A549 (cell line): Measurements from ENCODE around the gene STT3B.

Experiments used
- EP300 ChIP-seq, 2 experiments: fragments of >200 bp; sonication (Bioruptor Twin); formaldehyde crosslinking; IDR thresholded peaks; 2 replicates in 1 of 2; 3 replicates in 1 of 2; pipeline ENCODE4 v1.6.1; 2016 to 2017
- RNF2 ChIP-seq: fragments of 200-600 bp; sonication (generic); IDR thresholded peaks from 2 replicates; pipeline ENCODE4 v1.6.1; 2016; ENCODE audit warnings: low read depth, mild to moderate bottlenecking, antibody characterized with exemption, moderate library complexity, borderline replicate concordance
- SREBF2 ChIP-seq: fragments of 450-650 bp; IDR thresholded peaks from 2 replicates; pipeline ENCODE4 v1.6.1; 2014; ENCODE audit warnings: mild to moderate bottlenecking, moderate library complexity
- ZFP36 ChIP-seq: fragments of 450-650 bp; IDR thresholded peaks from 2 replicates; pipeline ENCODE4 v1.6.1; 2014; ENCODE audit warnings: borderline replicate concordance; ENCODE audit not compliant: partially characterized antibody
- TF ChIP-seq, protein P1 (sequence below): fragments of >200 bp; sonication (Bioruptor Twin); formaldehyde crosslinking; IDR thresholded peaks from 3 replicates; pipeline ENCODE4 v1.5.1; 2016
- TF ChIP-seq, protein P2 (sequence below): fragments of 200-600 bp; sonication (generic); IDR thresholded peaks from 2 replicates; pipeline ENCODE4 v1.6.1; 2016; ENCODE audit warnings: antibody characterized with exemption, mild to moderate bottlenecking, moderate library complexity

DNA sequence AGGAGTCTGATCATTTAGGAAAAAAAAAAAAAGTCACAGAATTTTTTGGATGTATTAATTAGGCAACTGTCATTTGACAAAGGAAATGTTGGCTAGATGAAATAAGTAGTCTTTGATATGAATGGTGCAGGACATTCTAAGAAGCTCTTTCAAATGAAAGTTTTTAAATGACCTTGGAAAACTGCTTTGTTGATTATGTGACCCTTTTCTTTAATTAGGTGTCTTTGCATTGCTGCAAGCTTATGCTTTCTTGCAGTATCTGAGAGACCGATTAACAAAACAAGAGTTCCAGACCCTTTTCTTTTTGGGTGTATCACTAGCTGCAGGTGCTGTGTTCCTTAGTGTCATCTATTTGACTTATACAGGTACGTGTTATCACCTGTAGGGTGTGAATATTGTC lies 84.0 kb downstream of the STT3B start:
- TF ChIP-seq EP300 (IDR thresholded peaks at IDR 0.05) (no peak), SREBF2 (no peak), RNF2 (no peak), ZFP36 (no peak)
- TF ChIP-seq, protein P1, sequence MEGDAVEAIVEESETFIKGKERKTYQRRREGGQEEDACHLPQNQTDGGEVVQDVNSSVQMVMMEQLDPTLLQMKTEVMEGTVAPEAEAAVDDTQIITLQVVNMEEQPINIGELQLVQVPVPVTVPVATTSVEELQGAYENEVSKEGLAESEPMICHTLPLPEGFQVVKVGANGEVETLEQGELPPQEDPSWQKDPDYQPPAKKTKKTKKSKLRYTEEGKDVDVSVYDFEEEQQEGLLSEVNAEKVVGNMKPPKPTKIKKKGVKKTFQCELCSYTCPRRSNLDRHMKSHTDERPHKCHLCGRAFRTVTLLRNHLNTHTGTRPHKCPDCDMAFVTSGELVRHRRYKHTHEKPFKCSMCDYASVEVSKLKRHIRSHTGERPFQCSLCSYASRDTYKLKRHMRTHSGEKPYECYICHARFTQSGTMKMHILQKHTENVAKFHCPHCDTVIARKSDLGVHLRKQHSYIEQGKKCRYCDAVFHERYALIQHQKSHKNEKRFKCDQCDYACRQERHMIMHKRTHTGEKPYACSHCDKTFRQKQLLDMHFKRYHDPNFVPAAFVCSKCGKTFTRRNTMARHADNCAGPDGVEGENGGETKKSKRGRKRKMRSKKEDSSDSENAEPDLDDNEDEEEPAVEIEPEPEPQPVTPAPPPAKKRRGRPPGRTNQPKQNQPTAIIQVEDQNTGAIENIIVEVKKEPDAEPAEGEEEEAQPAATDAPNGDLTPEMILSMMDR = no peak
- TF ChIP-seq, protein P2, sequence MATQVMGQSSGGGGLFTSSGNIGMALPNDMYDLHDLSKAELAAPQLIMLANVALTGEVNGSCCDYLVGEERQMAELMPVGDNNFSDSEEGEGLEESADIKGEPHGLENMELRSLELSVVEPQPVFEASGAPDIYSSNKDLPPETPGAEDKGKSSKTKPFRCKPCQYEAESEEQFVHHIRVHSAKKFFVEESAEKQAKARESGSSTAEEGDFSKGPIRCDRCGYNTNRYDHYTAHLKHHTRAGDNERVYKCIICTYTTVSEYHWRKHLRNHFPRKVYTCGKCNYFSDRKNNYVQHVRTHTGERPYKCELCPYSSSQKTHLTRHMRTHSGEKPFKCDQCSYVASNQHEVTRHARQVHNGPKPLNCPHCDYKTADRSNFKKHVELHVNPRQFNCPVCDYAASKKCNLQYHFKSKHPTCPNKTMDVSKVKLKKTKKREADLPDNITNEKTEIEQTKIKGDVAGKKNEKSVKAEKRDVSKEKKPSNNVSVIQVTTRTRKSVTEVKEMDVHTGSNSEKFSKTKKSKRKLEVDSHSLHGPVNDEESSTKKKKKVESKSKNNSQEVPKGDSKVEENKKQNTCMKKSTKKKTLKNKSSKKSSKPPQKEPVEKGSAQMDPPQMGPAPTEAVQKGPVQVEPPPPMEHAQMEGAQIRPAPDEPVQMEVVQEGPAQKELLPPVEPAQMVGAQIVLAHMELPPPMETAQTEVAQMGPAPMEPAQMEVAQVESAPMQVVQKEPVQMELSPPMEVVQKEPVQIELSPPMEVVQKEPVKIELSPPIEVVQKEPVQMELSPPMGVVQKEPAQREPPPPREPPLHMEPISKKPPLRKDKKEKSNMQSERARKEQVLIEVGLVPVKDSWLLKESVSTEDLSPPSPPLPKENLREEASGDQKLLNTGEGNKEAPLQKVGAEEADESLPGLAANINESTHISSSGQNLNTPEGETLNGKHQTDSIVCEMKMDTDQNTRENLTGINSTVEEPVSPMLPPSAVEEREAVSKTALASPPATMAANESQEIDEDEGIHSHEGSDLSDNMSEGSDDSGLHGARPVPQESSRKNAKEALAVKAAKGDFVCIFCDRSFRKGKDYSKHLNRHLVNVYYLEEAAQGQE = no peak
